Ramos (cell line): Measurements from ENCODE around the gene PTPN13.

Source experiments
- in situ Hi-C: fragments of 300-500 bp; cut with MboI; formaldehyde crosslinking; loops from one replicate; pipeline ENCODE4 v1.14.3; 2022; ENCODE audit warnings: low sequenced_read_pairs; ENCODE audit not compliant: unreplicated experiment

PTPN13 gene

DNA sequence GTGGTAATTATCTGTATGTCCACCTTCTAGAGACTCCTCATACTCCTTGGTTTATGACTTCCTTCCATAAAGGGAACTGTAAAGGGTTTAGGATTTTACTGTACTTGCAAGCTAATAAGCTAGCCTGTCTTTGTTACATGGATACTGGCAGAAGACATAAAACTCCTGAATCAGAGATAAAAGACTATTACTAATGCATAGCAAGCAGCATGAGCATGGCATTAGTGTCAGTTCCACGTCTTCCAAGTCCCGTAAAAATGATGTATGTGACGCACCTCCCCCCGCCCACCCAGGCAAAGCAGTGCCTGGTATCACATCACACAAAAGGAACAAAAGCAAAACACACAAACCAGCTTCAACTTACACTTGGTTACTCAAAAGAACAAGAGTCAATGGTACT lies 184.1 kb downstream of the PTPN13 start:
- in situ Hi-C loops: no loop called here

- in situ Hi-C loops: no loop called here
Measured at GRCh38 chr4:86788826-86789225, 194.7 kb downstream of the PTPN13 start.

- in situ Hi-C loops: no loop called here
Measured at GRCh38 chr4:86791126-86791525, 197.0 kb downstream of the PTPN13 start.

DNA sequence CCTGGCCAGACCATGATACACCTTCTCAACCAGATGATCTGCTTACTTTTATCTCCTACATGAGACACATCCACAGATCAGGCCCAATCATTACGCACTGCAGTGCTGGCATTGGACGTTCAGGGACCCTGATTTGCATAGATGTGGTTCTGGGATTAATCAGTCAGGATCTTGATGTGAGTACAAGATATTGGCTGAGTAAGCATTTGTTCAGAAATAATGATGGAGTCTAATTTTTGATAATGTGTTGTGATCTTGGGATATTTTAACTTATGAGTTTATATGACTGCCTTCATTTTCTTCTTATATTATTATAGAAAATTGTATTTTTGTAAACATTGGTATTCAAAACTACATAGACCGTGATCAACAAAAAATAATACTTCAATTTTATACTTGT lies 215.7 kb downstream of the PTPN13 start:
- in situ Hi-C loops: no loop called here

- in situ Hi-C loops: no loop called here
Measured at GRCh38 chr4:86810847-86811246, 216.7 kb downstream of the PTPN13 start.

DNA sequence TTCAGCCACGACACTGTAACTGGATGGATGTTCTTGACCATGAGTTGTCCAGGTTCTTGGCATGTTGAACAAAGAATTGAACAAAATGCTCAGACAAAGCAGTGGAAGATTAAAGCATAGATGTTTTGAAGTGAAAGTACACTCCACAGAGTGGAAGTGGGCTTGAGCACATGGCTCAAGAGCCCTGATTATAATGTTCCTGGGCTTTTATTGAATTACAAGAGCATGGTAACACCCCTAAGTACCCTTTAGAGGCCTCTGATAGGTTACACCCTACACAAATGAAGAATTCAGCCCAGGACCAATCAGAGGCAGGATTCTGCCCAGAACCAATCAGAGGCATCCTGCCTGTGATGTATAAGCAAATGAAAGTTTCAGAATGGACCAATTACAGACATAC lies 221.5 kb downstream of the PTPN13 start:
- in situ Hi-C loops: no loop called here

DNA sequence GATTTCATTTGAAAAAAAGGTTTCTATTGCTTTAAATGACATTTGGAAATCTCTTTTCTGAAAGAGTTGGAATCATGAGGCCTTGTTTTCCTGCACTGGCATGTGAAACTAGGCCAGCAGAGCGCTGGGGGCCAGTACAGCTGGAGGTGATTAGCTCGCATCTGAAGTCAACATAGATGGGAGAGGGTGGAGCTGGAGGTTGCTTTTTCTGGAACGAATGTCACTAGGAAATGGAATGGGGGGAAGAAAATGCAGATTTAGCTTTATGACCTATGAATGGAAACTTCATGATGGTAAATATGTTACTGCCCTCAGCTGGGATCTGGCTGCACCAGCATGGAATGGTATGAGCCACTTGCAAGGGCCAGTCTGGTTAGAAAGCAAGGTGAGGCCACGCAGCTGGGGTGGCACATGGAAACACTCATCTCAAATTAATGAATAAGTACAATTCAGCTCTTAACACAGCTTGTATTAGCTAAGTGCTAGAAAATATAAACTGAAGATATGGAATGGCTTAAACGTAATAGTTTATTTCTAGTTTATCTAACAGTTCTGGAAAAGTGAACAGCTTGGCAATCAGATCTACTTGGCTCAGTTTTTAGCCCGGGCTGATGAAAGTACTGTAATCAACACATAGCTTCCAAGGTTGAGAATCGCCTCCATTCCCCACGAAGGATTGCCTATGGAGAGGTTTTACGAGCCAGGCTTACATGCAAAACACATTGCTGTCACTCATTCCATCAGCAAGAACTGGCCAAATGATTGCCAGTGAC lies 222.6 kb downstream of the PTPN13 start:
- in situ Hi-C loops: no loop called here

DNA sequence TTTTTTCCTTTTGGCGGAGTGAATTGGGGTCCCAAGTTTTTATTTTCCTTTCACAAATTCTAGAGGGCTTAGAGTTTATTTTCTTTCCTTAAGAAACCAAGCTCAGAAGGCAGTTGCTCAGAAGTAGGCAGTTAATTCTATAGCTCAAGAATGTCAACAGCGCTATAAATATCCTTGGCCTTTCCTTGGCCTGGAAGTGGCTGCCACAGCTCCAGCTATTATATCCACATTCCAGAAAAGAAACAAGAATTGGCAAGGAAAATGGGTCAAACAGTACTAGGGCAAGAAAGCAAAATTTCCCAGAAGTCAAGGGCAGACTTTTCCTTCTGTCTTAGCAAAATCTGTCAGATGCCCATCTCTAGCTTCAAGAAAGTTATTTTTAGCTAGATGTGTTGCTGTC lies 224.1 kb downstream of the PTPN13 start:
- in situ Hi-C loops: no loop called here

GRCh38 chr4:86818841-86819240 lies 224.7 kb downstream of the PTPN13 start:
- in situ Hi-C loops: no loop called here

GRCh38 chr4:86819561-86819960 lies 225.4 kb downstream of the PTPN13 start:
- in situ Hi-C loops: no loop called here

- in situ Hi-C loops: no loop called here
Measured at GRCh38 chr4:86821151-86821550, 227.0 kb downstream of the PTPN13 start.

- in situ Hi-C loops: no loop called here
Measured at GRCh38 chr4:86822136-86822535, 228.0 kb downstream of the PTPN13 start.

GRCh38 chr4:86825511-86825910 lies 231.4 kb downstream of the PTPN13 start:
- in situ Hi-C loops: no loop called here

GRCh38 chr4:86831262-86832130 lies 237.4 kb downstream of the PTPN13 start:
- in situ Hi-C loops: no loop called here

GRCh38 chr4:86833615-86834014 lies 239.5 kb downstream of the PTPN13 start:
- in situ Hi-C loops: no loop called here

DNA sequence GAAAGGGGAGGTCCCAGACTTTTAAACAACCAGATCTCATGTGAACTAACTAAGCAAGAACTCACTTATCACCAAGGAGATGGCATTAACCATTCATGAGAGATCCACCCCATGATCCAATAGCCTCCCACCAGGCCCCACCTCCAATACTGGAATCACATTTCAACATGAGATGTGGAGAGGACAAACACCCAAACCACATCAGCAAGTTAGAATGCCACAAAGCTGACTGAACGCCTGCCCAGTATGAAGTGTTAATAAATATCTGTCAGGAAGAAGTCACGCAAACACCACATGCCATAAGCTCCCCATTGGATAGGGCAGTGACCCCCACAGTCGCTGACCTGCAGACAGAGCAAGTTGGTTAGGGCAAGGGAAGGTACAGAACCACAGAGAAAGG lies 240.8 kb downstream of the PTPN13 start:
- in situ Hi-C loops: no loop called here

DNA sequence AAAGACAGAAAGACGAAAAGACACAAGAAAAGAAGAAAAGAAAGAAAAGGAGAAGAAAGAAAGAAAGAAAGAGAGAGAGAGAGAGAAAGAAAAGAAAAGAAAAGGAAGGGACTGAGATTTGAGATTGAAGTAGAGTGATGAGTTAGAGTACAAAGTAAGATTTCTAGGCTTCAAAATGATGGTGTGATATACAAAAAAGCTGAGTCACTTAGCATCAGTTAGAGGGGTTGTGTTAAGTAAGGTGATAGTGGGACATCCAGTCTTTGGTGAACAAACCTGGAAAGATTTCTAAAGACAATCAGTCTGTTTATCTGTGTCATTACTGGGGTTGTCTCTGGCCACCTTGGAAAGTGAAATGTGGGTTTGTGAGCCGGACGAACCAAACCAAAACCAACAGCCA lies 241.6 kb downstream of the PTPN13 start:
- in situ Hi-C loops: no loop called here

DNA sequence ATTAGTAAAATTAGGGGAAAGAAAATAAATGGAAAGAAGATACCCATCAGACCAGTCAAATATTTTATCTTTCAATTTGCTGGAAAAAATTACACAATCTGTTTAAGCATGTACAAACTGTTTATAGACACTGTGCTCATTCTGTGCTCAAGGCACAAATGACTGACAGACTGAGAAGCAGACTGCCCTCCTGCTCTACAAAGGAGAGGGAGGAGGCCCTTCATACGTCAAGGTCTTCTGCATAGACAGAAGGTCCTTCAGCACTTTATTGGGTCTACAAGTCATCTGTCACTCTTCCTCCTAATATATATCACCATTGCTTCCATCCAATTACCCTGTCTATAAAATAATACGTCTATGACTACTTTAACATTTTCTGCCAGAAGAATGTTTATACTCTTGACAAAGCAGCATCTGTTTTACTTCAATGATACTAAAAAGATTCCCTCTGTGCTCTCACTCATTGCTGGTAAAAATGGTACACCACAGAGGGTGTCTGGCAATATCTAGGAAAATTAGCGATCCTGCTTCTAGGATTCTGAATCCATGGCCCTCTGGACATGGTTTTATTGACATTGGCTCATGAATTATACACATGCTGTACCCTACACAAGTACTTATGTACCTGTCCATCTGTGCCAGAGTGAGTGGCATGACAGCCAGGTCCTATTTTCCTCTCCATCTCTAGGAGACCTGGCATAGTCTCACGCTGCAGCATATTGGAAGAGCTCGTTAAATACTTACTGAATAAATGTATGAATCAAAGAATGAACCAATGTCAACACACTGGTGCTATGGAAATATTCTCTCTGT lies 243.8 kb downstream of the PTPN13 start:
- in situ Hi-C loops: no loop called here

DNA sequence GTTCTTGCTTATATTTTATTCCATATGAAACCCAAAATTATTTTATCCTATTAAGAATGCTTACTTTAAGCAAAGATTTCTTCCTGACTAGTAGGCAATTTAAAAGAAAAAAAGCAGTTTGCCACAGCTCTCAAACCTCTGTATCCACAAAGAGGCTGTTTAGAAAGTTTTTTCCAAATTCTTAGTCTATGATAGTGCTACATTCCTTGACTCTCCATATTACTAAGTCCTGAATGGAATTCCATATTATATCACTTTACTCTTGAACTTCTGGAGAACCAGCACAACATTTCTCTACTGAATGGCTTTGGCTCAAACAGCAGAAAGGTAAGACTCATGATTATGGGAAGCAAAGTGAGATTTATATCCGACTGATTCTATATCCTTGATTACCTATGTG lies 246.7 kb downstream of the PTPN13 start:
- in situ Hi-C loops: no loop called here

DNA sequence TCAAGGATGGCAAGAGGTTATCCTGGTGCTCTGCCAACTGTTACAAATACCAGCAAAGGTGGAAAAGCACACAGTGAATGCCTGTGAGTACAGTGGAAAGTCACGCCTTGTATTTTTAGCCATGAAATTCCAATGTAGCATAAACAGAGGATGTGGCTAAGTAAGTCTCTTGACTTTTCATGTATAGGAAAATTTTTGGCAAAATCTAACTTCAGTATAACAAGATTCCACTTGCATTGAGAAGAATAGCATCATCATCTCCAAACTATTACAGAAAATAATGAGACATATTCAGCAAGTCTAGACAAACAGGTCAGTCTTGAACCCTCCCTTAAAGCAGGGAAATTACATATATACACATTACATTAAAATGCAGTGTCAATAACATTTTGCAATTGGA lies 247.2 kb downstream of the PTPN13 start:
- in situ Hi-C loops: no loop called here

DNA sequence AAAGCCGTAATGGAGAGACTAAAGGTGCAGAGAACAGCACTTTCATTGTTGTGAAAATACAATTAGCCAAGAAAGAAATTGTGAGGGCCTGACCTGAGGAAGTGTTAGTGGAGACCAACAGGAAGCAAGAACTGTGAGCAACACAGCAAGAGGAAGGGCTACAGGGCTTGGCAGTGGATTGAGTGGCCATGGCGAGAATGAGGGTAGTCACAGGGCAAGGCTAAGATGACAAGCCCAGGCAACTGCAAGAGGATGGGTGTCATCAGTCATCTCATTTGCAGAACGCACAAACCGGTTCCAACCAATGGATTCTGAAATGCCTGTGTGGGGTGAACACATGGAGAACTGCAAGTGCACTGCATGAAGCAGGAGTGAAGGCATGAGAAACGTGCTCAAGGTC lies 251.5 kb downstream of the PTPN13 start:
- in situ Hi-C loops: no loop called here
